Skeletal muscle cell (primary cell): ENCODE measurements around the gene UNC13A.

Source experiments
- DNase-seq: peaks from one replicate; pipeline ENCODE4 v3.0.0-alpha.2; 2010; ENCODE audit warnings: low read depth
- H3K4me3 ChIP-seq: 2 replicates; pipeline ENCODE4 v1.5.1; 2011; ENCODE audit warnings: low read depth, mild to moderate bottlenecking, control low read depth, low read length, moderate library complexity

UNC13A gene

GRCh38 chr19:17716309-17716929 lies 28.3 kb upstream of the UNC13A start:
- no peak overlapping the region for H3K4me3 ChIP-seq
- no peak for DNase-seq

GRCh38 chr19:17711851-17712250 lies 23.7 kb upstream of the UNC13A start:
- no peak for DNase-seq
- no peak overlapping the region for H3K4me3 ChIP-seq

- DNase-seq: no peak
- no peak overlapping the region for H3K4me3 ChIP-seq
Measured at GRCh38 chr19:17706750-17707181, 18.6 kb upstream of the UNC13A start.

- H3K4me3 ChIP-seq: no peak overlapping the region
- DNase-seq: no peak
Measured at GRCh38 chr19:17703824-17704463, 15.8 kb upstream of the UNC13A start.

GRCh38 chr19:17695198-17695597 lies 7.0 kb upstream of the UNC13A start:
- no peak for DNase-seq

GRCh38 chr19:17692566-17692965 lies 4.4 kb upstream of the UNC13A start:
- H3K4me3 ChIP-seq: no peak overlapping the region
- no peak for DNase-seq

More at GRCh38 chr19:17695198-17695597, 7.0 kb upstream of the UNC13A start:
- H3K4me3 ChIP-seq: no peak overlapping the region

- no peak for DNase-seq
- H3K4me3 ChIP-seq: no peak overlapping the region
Measured at GRCh38 chr19:17688853-17689595, 870 bp upstream of the UNC13A start.

- H3K4me3 ChIP-seq: peak overlapping the region; percentile 52
- no peak for DNase-seq
Measured at GRCh38 chr19:17687141-17687856, 855 bp downstream of the UNC13A start.

GRCh38 chr19:17686592-17687024 lies 1.5 kb downstream of the UNC13A start:
- DNase-seq: no peak
- peak overlapping the region; percentile 52 for H3K4me3 ChIP-seq

GRCh38 chr19:17686023-17686521 lies 2.1 kb downstream of the UNC13A start:
- H3K4me3 ChIP-seq: peak overlapping the region; percentile 32
- no peak for DNase-seq

- no peak for DNase-seq
- H3K4me3 ChIP-seq: no peak overlapping the region
Measured at GRCh38 chr19:17685451-17686022, 2.6 kb downstream of the UNC13A start.

- DNase-seq: no peak
- no peak overlapping the region for H3K4me3 ChIP-seq
Measured at GRCh38 chr19:17684256-17684655, 3.9 kb downstream of the UNC13A start.

GRCh38 chr19:17683078-17683477 lies 5.1 kb downstream of the UNC13A start:
- no peak for DNase-seq
- no peak overlapping the region for H3K4me3 ChIP-seq

- no peak overlapping the region for H3K4me3 ChIP-seq
- no peak for DNase-seq
Measured at GRCh38 chr19:17682273-17682672, 5.9 kb downstream of the UNC13A start.

GRCh38 chr19:17681505-17682125 lies 6.5 kb downstream of the UNC13A start:
- no peak for DNase-seq

GRCh38 chr19:17680230-17680722 lies 7.9 kb downstream of the UNC13A start:
- peak; percentile 7 for DNase-seq
- peak overlapping the region; percentile 22 for H3K4me3 ChIP-seq

More at GRCh38 chr19:17681505-17682125, 6.5 kb downstream of the UNC13A start:
- H3K4me3 ChIP-seq: no peak overlapping the region

GRCh38 chr19:17679526-17680229 lies 8.5 kb downstream of the UNC13A start:
- peak overlapping the region; percentile 22 for H3K4me3 ChIP-seq
- no peak for DNase-seq

GRCh38 chr19:17678836-17679235 lies 9.3 kb downstream of the UNC13A start:
- no peak for DNase-seq
- H3K4me3 ChIP-seq: no peak overlapping the region
